AG09309 (cell line): ENCODE measurements around the gene ZNF862.

Experiments used
- DNase-seq: peaks from one replicate; pipeline ENCODE4 v3.0.0-alpha.2; 2010; ENCODE audit warnings: low read depth
- H3K4me3 ChIP-seq: 2 replicates; pipeline ENCODE4 v1.5.1; 2011; ENCODE audit warnings: mild to moderate bottlenecking, low read depth, low read length, moderate library complexity; ENCODE audit not compliant: control insufficient read depth
- CTCF ChIP-seq: IDR thresholded peaks from 2 replicates; pipeline ENCODE4 v1.5.1; 2011; ENCODE audit warnings: mild to moderate bottlenecking, low read depth, low read length, inconsistent platforms; ENCODE audit not compliant: insufficient read depth, control insufficient read depth; ENCODE audit errors: missing control alignments

ZNF862 gene

GRCh38 chr7:149793261-149793660 lies 44.9 kb upstream of the ZNF862 start:
- no peak overlapping the region for H3K4me3 ChIP-seq
- no peak for TF ChIP-seq CTCF
- DNase-seq: no peak

GRCh38 chr7:149794661-149795060 lies 43.5 kb upstream of the ZNF862 start:
- TF ChIP-seq CTCF: no peak
- DNase-seq: no peak
- H3K4me3 ChIP-seq: no peak overlapping the region

- no peak for TF ChIP-seq CTCF
These were observed 43.0 kb upstream of the ZNF862 start for GRCh38 chr7:149795126-149795525.

GRCh38 chr7:149796287-149796860 lies 41.8 kb upstream of the ZNF862 start:
- H3K4me3 ChIP-seq: no peak overlapping the region
- TF ChIP-seq CTCF: no peak
- DNase-seq: no peak

More at GRCh38 chr7:149795126-149795525, 43.0 kb upstream of the ZNF862 start:
- no peak overlapping the region for H3K4me3 ChIP-seq
- no peak for DNase-seq

- no peak for DNase-seq
These were observed 40.4 kb upstream of the ZNF862 start for GRCh38 chr7:149797771-149798170.

GRCh38 chr7:149799397-149800168 lies 38.6 kb upstream of the ZNF862 start:
- no peak for DNase-seq
- H3K4me3 ChIP-seq: no peak overlapping the region
- TF ChIP-seq CTCF: no peak

More at GRCh38 chr7:149797771-149798170, 40.4 kb upstream of the ZNF862 start:
- H3K4me3 ChIP-seq: no peak overlapping the region
- TF ChIP-seq CTCF: no peak
